Cardiac muscle cell (in vitro differentiated cells and primary cell): Measurements from ENCODE around the gene ROGDI. TPM values are rescaled to one million over a fixed set of nuclear protein-coding genes. Genes with fewer than 3 reads are reported as not detected.

ENCODE experiments used
- DNase-seq, 2 donors: peaks; one replicate each; pipeline versions ENCODE4 v3.0.0 to v3.0.0-alpha.2; 2010 to 2017; ENCODE audit warnings: low read depth in 1 of 2, low spot score in 1 of 2
- H3K27ac ChIP-seq: fragments of 200-600 bp; sonication (generic); 2 replicates; pipeline ENCODE4 v1.5.1; 2016
- H3K27me3 ChIP-seq: fragments of 200-600 bp; sonication (generic); 2 replicates; pipeline ENCODE4 v1.6.0; 2016; ENCODE audit warnings: control low read depth
- H3K36me3 ChIP-seq: fragments of 200-600 bp; sonication (generic); 2 replicates; pipeline ENCODE4 v1.5.1; 2016; ENCODE audit warnings: control low read depth
- H3K4me1 ChIP-seq: fragments of 200-600 bp; sonication (generic); 2 replicates; pipeline ENCODE4 v1.8.1; 2017; ENCODE audit warnings: low read depth, mild to moderate bottlenecking, mixed run types
- H3K4me3 ChIP-seq: fragments of 200-600 bp; sonication (generic); 2 replicates; pipeline ENCODE4 v1.5.1; 2016; ENCODE audit warnings: mild to moderate bottlenecking
- H3K9me3 ChIP-seq: fragments of 200-600 bp; sonication (generic); 2 replicates; pipeline ENCODE4 v1.5.1; 2017; ENCODE audit warnings: low read depth, mild to moderate bottlenecking, control low read depth
- CTCF ChIP-seq: IDR thresholded peaks from 2 replicates; pipeline ENCODE4 v1.5.1; 2012; ENCODE audit warnings: low read depth, mild to moderate bottlenecking, low read length
- polyA plus RNA-seq: library from polyadenylated mRNA; unstranded; fragments of >200 nt; fragmentation: Nextera tagmentation; extraction: Ambion mirVana; gene quantifications from 2 replicates; pipeline ENCODE4 v1.2.1, GENCODE V29; 2016
- total RNA-seq: library from RNA; depleted of rRNA; stranded (reverse); fragments of >200 nt; gene quantifications from 2 replicates; pipeline ENCODE4 v1.2.3, GENCODE V29; 2016

Gene ROGDI
- total and polyA plus RNA-seq, 2 experiments from 2014 or later = 146 to 220 TPM

- no peak for DNase-seq
- H3K27me3 ChIP-seq = no peaks in the 10 kb centered on the region
Observed at GRCh38 chr16:4795828-4796572, 6.4 kb downstream of the ROGDI start.

GRCh38 chr16:4795181-4795827 lies 7.1 kb downstream of the ROGDI start, which contains the start of gene SMIM22:
Gene SMIM22 (plus strand): TSS chr16:4795369. CDS start chr16:4795735, 366 bp downstream.
- no peak for DNase-seq
- TF ChIP-seq CTCF = no peak
- H3K36me3 ChIP-seq = peaks cover 11% of the 10 kb centered on the region
- no peaks in the 10 kb centered on the region for H3K27me3 ChIP-seq
- H3K4me1 ChIP-seq = no peaks in the 10 kb centered on the region
- H3K9me3 ChIP-seq = no peaks in the 10 kb centered on the region
- no peak within 1 kb of the TSS for H3K27ac ChIP-seq
- H3K4me3 ChIP-seq = no peak within 1 kb of the TSS

More at GRCh38 chr16:4795828-4796572, 6.4 kb downstream of the ROGDI start:
- Histone ChIP-seq H3K4me3 (no peak overlapping the region), H3K36me3 (peaks cover 11% of the 10 kb centered on the region), H3K4me1 (peaks cover under 1% of the 10 kb centered on the region), H3K27ac (no peak overlapping the region), H3K9me3 (no peaks in the 10 kb centered on the region)
- no peak for TF ChIP-seq CTCF

- H3K36me3 ChIP-seq = no peaks in the 10 kb centered on the region
- H3K4me1 ChIP-seq = peaks cover 10% of the 10 kb centered on the region
- no peak overlapping the region for H3K27ac ChIP-seq
- TF ChIP-seq CTCF = no peak
- no peaks in the 10 kb centered on the region for H3K9me3 ChIP-seq
- H3K27me3 ChIP-seq = no peaks in the 10 kb centered on the region
- no peak overlapping the region for H3K4me3 ChIP-seq
- no peak for DNase-seq
Observed at GRCh38 chr16:4792951-4793513, 9.4 kb downstream of the ROGDI start.

GRCh38 chr16:4790871-4791270 lies 11.6 kb downstream of the ROGDI start:
- Histone ChIP-seq H3K36me3 (no peaks in the 10 kb centered on the region), H3K9me3 (no peaks in the 10 kb centered on the region), H3K27me3 (no peaks in the 10 kb centered on the region), H3K4me1 (peaks cover 16% of the 10 kb centered on the region), H3K4me3 (no peak overlapping the region), H3K27ac (no peak overlapping the region)
- DNase-seq = no peak
- no peak for TF ChIP-seq CTCF

GRCh38 chr16:4790261-4790660 lies 12.2 kb downstream of the ROGDI start:
- peaks cover 16% of the 10 kb centered on the region for H3K4me1 ChIP-seq
- no peak for DNase-seq
- H3K9me3 ChIP-seq = no peaks in the 10 kb centered on the region
- no peak overlapping the region for H3K27ac ChIP-seq
- no peaks in the 10 kb centered on the region for H3K27me3 ChIP-seq
- no peak for TF ChIP-seq CTCF
- no peak overlapping the region for H3K4me3 ChIP-seq
- no peaks in the 10 kb centered on the region for H3K36me3 ChIP-seq
